ENCODE data around the gene MAP7D3.

The MAP7D3 gene

DNA sequence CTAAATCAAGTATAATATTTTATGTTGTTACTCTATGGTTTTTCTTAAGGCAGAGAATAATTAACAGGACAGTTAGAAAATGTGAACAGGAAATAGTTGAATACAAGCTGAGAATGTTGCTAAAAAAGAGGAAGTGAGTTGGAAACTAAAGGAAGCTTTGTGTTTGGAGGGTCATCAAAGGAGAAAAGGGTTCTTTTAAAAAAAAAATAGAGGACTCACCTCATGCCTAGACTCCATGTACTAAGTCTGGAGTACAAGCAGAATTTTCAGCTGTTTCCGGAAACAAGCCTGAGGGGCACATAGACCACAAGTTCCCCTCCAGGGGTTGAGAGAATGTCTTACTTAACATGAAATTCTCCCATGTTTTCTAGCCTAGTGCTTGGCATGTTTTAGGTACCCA, 20.1 kb upstream of the MAP7D3 start:
- Histone ChIP-seq H3K27ac (ENCODE audit: insufficient read depth, low read length, poor library complexity, severe bottlenecking) (no peak overlapping the region), H3K9me3 (ENCODE audit: control insufficient read depth, low read length) (no peaks in the 10 kb centered on the region), H3K4me3 (ENCODE audit: insufficient read depth, low read depth, low read length, poor library complexity, severe bottlenecking) (no peak overlapping the region), H3K36me3 (ENCODE audit: control insufficient read depth, insufficient read depth, low read length) (no peaks in the 10 kb centered on the region), H3K27me3 (replicated peaks; ENCODE audit: control insufficient read depth, insufficient read depth, low read length, poor library complexity, severe bottlenecking) (no peaks in the 10 kb centered on the region), H3K4me1 (ENCODE audit: control insufficient read depth, insufficient read depth, low read length, poor library complexity, severe bottlenecking) (no peaks in the 10 kb centered on the region)
- no peak for DNase-seq

DNA sequence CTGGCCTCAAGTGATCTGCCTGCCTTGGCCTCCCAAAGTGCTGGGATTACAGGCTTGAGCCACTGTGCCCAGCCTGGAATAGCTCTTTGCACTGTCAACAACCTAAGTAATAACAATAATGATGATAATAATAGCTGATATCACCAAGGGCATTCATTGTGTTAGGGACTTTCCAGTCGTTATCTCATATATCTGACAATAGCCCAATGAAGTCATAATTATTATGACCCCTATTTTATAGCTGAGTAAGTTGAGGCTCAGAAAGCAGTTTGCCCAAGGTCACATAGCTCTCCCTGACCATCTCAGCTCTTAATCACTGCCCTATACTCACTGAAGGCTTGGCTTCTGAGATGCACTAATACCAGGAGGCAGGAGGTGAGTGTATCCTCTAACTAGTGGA, 18.7 kb upstream of the MAP7D3 start:
- Histone ChIP-seq H3K27me3 (replicated peaks; ENCODE audit: control insufficient read depth, insufficient read depth, low read length, poor library complexity, severe bottlenecking) (no peaks in the 10 kb centered on the region), H3K9me3 (ENCODE audit: control insufficient read depth, low read length) (no peaks in the 10 kb centered on the region), H3K4me3 (ENCODE audit: insufficient read depth, low read depth, low read length, poor library complexity, severe bottlenecking) (no peak overlapping the region), H3K4me1 (ENCODE audit: control insufficient read depth, insufficient read depth, low read length, poor library complexity, severe bottlenecking) (no peaks in the 10 kb centered on the region), H3K27ac (ENCODE audit: insufficient read depth, low read length, poor library complexity, severe bottlenecking) (no peak overlapping the region), H3K36me3 (ENCODE audit: control insufficient read depth, insufficient read depth, low read length) (no peaks in the 10 kb centered on the region)
- DNase-seq = no peak

DNA sequence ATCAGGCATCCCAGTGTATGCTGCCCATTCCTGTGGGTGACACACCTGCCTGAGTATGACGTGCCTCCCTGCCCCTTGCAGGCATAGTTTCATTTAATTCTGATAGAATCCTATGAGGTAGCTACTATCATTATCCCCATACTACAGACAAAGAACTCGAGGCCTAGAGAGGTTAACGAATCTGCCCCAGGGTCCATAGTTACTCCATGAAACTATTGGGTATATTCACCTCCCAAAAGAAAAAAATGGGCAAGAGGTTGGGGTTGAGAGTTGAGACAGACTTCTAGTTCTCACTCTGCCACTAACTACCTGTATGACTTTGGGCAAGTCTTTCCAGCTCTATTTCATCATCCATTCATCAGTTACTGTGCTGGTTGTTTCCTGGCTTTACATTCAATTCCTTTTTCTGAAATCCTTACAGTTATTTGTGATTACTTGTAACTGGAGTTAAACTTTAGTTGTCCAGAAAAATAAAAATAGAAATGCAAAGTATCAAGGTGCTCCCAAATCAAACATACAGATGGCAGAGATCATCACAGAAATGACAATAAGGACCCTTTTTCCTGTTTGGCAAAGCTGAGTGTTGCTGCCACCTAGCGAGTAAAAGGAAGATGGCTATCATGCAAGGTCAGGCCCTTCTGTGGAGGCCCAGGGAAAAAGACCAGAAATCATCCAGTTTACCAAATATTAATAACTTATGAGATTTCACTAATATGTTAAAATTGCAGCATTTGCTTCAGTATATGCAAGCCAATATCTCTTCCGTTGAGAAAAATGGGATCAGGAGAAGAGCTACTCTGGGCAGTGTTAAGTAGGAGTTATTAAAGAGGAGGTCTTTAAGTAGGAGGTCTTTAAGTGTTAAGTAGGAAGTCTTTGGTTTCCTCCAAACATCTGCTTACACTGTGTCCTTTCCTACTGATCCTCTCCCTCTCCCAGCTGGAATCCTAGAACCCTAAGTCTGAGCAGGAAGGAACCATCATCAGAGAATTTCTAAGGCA, 17.1 kb upstream of the MAP7D3 start:
- Histone ChIP-seq H3K27me3 (replicated peaks; ENCODE audit: control insufficient read depth, insufficient read depth, low read length, poor library complexity, severe bottlenecking) (no peaks in the 10 kb centered on the region), H3K4me3 (ENCODE audit: insufficient read depth, low read depth, low read length, poor library complexity, severe bottlenecking) (no peak overlapping the region), H3K4me1 (ENCODE audit: control insufficient read depth, insufficient read depth, low read length, poor library complexity, severe bottlenecking) (no peaks in the 10 kb centered on the region), H3K36me3 (ENCODE audit: control insufficient read depth, insufficient read depth, low read length) (no peaks in the 10 kb centered on the region), H3K27ac (ENCODE audit: insufficient read depth, low read length, poor library complexity, severe bottlenecking) (no peak overlapping the region), H3K9me3 (ENCODE audit: control insufficient read depth, low read length) (no peaks in the 10 kb centered on the region)
- DNase-seq = peak in 2 of 3 donors; percentile 3 to 27

DNA sequence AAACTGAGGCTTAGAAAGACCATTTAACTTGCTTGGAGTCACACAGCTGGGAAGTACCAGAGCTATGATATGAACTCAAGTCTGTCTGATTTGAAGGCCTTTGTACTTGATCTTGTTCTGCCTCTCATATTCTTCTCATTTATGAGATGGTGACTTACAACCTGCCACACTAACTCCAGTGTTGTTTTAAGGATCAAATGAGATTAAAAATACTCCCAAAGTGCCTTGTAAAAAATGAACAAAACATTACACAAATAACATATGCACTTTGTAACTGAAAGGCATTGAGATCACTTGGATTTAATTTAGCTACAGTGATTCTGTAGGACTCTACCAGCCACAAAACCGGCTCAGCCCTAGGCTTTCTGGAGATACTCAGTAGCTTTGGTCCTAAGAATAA, 15.6 kb upstream of the MAP7D3 start:
- no peak overlapping the region for H3K27ac ChIP-seq (ENCODE audit: insufficient read depth, low read length, poor library complexity, severe bottlenecking)
- H3K9me3 ChIP-seq (ENCODE audit: control insufficient read depth, low read length) = no peaks in the 10 kb centered on the region
- no peaks in the 10 kb centered on the region for H3K4me1 ChIP-seq (ENCODE audit: control insufficient read depth, insufficient read depth, low read length, poor library complexity, severe bottlenecking)
- H3K36me3 ChIP-seq (ENCODE audit: control insufficient read depth, insufficient read depth, low read length) = no peaks in the 10 kb centered on the region
- DNase-seq = no peak
- no peak overlapping the region for H3K4me3 ChIP-seq (ENCODE audit: insufficient read depth, low read depth, low read length, poor library complexity, severe bottlenecking)
- no peaks in the 10 kb centered on the region for H3K27me3 ChIP-seq (replicated peaks; ENCODE audit: control insufficient read depth, insufficient read depth, low read length, poor library complexity, severe bottlenecking)

DNA sequence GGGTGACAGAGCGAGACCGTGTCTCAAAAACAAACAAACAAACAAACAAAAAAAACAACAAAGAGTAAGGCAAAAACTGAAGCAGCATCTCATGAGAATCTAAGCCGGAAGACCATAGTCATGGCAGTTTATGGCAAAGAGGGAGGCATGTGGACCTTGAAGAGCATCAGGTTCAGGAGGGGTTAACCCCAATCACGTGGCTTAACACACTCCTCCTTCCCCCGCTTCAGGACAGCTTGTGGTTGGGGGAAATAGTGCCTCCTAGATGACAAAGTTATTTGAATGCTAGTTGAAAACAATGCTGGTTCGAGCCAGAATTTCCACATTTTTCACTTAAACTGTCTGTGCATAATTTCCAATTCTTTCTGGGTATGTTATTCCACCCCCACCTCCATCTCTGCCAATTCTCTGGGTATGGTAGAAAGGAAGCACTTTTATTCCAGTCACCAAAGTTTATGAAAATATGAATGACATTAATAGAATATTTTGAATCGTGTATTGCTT, 11.7 kb upstream of the MAP7D3 start:
- H3K9me3 ChIP-seq (ENCODE audit: control insufficient read depth, low read length) = no peaks in the 10 kb centered on the region
- no peak overlapping the region for H3K4me3 ChIP-seq (ENCODE audit: insufficient read depth, low read depth, low read length, poor library complexity, severe bottlenecking)
- no peak for DNase-seq
- H3K4me1 ChIP-seq (ENCODE audit: control insufficient read depth, insufficient read depth, low read length, poor library complexity, severe bottlenecking) = no peaks in the 10 kb centered on the region
- H3K36me3 ChIP-seq (ENCODE audit: control insufficient read depth, insufficient read depth, low read length) = no peaks in the 10 kb centered on the region
- H3K27ac ChIP-seq (ENCODE audit: insufficient read depth, low read length, poor library complexity, severe bottlenecking) = no peak overlapping the region
- no peaks in the 10 kb centered on the region for H3K27me3 ChIP-seq (replicated peaks; ENCODE audit: control insufficient read depth, insufficient read depth, low read length, poor library complexity, severe bottlenecking)

DNA sequence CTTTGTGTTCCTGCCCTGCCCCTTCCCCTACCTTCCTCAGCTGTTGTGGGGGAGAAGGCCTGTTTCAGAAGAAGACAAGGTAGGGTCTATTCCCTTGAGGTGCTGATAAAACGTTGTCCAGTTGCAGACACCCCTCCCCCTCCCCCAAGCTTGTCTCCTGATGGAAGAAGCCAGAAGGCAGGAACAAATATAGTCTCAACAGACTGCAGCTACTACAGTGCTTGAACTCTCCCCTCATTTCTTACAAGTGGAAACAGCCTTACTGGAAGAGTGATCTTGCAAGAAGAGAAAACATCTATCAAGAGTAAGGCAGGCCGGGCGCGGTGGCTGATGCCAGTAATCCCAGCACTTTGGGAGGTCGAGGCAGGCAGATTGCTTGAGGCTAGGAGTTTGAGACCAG, 11.0 kb upstream of the MAP7D3 start:
- Histone ChIP-seq H3K4me1 (ENCODE audit: control insufficient read depth, insufficient read depth, low read length, poor library complexity, severe bottlenecking) (no peaks in the 10 kb centered on the region), H3K9me3 (ENCODE audit: control insufficient read depth, low read length) (no peaks in the 10 kb centered on the region), H3K36me3 (ENCODE audit: control insufficient read depth, insufficient read depth, low read length) (no peaks in the 10 kb centered on the region), H3K27ac (ENCODE audit: insufficient read depth, low read length, poor library complexity, severe bottlenecking) (no peak overlapping the region), H3K27me3 (replicated peaks; ENCODE audit: control insufficient read depth, insufficient read depth, low read length, poor library complexity, severe bottlenecking) (no peaks in the 10 kb centered on the region), H3K4me3 (ENCODE audit: insufficient read depth, low read depth, low read length, poor library complexity, severe bottlenecking) (no peak overlapping the region)
- no peak for DNase-seq

DNA sequence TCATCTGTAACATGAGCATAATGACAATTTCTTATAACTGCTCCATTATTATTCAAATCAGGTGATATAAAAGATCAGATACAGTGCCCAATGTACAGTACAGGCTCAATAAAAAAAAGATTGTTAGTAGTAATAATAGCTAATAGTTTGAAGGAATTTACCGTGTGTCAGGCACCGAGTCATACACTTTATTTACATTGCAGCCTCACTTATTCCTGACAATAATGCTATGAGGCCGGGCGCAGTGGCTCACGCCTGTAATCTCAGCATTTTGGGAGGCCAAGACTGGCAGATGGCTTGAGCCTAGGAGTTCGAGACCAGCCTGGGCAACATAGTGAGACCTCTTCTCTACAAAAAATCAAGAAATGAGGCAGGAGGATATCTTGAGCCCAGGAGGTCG, 10.1 kb upstream of the MAP7D3 start:
- no peaks in the 10 kb centered on the region for H3K9me3 ChIP-seq (ENCODE audit: control insufficient read depth, low read length)
- DNase-seq = no peak
- no peaks in the 10 kb centered on the region for H3K36me3 ChIP-seq (ENCODE audit: control insufficient read depth, insufficient read depth, low read length)
- H3K4me1 ChIP-seq (ENCODE audit: control insufficient read depth, insufficient read depth, low read length, poor library complexity, severe bottlenecking) = no peaks in the 10 kb centered on the region
- H3K27me3 ChIP-seq (replicated peaks; ENCODE audit: control insufficient read depth, insufficient read depth, low read length, poor library complexity, severe bottlenecking) = no peaks in the 10 kb centered on the region
- no peak overlapping the region for H3K4me3 ChIP-seq (ENCODE audit: insufficient read depth, low read depth, low read length, poor library complexity, severe bottlenecking)
- no peak overlapping the region for H3K27ac ChIP-seq (ENCODE audit: insufficient read depth, low read length, poor library complexity, severe bottlenecking)

DNA sequence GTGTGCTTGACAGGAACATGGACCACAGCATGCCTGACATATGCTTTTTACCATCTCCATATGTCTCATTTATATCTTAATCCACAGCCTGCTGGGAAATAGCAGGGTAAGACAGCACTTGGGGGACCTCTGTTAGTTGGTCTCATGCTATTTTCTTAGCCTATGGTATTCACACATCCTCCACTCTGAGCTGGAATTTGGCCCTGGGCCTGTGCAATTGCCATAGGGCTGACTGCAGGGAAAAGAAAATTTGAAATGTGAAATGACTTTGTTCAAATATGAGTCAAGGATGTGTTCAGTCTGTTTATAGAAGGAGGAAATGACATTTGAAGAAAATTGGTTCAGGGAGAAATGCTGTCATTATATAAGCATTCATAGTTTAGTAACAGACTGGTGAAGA, 9.6 kb upstream of the MAP7D3 start:
- Histone ChIP-seq H3K4me1 (ENCODE audit: control insufficient read depth, insufficient read depth, low read length, poor library complexity, severe bottlenecking) (no peaks in the 10 kb centered on the region), H3K9me3 (ENCODE audit: control insufficient read depth, low read length) (no peaks in the 10 kb centered on the region), H3K27ac (ENCODE audit: insufficient read depth, low read length, poor library complexity, severe bottlenecking) (no peak overlapping the region), H3K27me3 (replicated peaks; ENCODE audit: control insufficient read depth, insufficient read depth, low read length, poor library complexity, severe bottlenecking) (no peaks in the 10 kb centered on the region), H3K36me3 (ENCODE audit: control insufficient read depth, insufficient read depth, low read length) (no peaks in the 10 kb centered on the region), H3K4me3 (ENCODE audit: insufficient read depth, low read depth, low read length, poor library complexity, severe bottlenecking) (no peak overlapping the region)
- DNase-seq = no peak

DNA sequence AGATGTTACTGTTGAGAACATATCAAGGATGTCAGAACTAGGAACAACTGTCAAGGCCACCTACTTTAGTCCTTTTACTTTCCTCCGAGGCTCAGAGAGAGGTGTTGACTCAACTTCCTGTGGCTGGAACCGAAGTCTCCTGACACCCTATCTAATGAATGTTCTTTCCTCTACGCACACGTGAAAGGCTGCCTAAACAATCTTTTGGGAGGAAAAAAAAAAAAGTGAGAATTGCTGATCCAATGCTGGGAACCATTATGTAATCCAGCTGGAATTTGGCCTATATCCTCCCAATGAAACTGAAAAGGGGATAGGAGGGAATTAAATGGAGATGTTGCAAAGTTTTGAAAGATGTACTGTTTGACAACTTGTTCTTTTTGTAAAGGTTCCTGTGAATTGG, 8.3 kb upstream of the MAP7D3 start:
- H3K27ac ChIP-seq (ENCODE audit: insufficient read depth, low read length, poor library complexity, severe bottlenecking) = no peak overlapping the region
- H3K4me1 ChIP-seq (ENCODE audit: control insufficient read depth, insufficient read depth, low read length, poor library complexity, severe bottlenecking) = no peaks in the 10 kb centered on the region
- DNase-seq = no peak
- no peaks in the 10 kb centered on the region for H3K27me3 ChIP-seq (replicated peaks; ENCODE audit: control insufficient read depth, insufficient read depth, low read length, poor library complexity, severe bottlenecking)
- H3K4me3 ChIP-seq (ENCODE audit: insufficient read depth, low read depth, low read length, poor library complexity, severe bottlenecking) = no peak overlapping the region
- no peaks in the 10 kb centered on the region for H3K9me3 ChIP-seq (ENCODE audit: control insufficient read depth, low read length)
- no peaks in the 10 kb centered on the region for H3K36me3 ChIP-seq (ENCODE audit: control insufficient read depth, insufficient read depth, low read length)

DNA sequence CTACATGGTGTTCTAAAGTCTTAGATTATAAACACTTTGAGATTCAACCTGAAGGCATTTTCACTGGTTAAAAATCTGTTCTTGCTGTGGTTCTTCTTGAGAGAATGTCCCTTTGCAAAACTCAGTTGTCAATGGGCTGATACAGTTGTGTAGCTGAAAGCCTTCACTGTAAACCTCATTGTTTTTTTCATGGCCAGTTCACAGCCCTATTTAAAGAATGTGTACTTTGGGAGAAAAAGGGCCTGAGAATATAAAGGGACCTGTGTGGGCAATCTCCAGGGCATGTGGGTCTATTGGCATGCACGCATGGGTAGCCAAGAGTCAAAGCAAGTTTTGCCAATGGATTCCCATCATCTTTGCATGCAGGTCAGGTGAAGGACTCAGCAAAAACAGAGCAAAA, 7.8 kb upstream of the MAP7D3 start:
- Histone ChIP-seq H3K27me3 (replicated peaks; ENCODE audit: control insufficient read depth, insufficient read depth, low read length, poor library complexity, severe bottlenecking) (no peaks in the 10 kb centered on the region), H3K4me1 (ENCODE audit: control insufficient read depth, insufficient read depth, low read length, poor library complexity, severe bottlenecking) (no peaks in the 10 kb centered on the region), H3K36me3 (ENCODE audit: control insufficient read depth, insufficient read depth, low read length) (no peaks in the 10 kb centered on the region), H3K27ac (ENCODE audit: insufficient read depth, low read length, poor library complexity, severe bottlenecking) (no peak overlapping the region), H3K4me3 (ENCODE audit: insufficient read depth, low read depth, low read length, poor library complexity, severe bottlenecking) (no peak overlapping the region), H3K9me3 (ENCODE audit: control insufficient read depth, low read length) (no peaks in the 10 kb centered on the region)
- DNase-seq = no peak

Data from effector memory CD4-positive, alpha-beta T cell (primary cell).